GM18498 (cell line): ENCODE measurements around the gene CTNNBL1.

Source experiments
- ATAC-seq: cut with Tn5 transposase; IDR thresholded peaks from one replicate; pipeline ENCODE4 v1.9.1; 2021; ENCODE audit warnings: mild to moderate bottlenecking, moderate library complexity; ENCODE audit not compliant: unreplicated experiment

Gene CTNNBL1

GRCh38 chr20:37775200-37775599 is 81.4 kb downstream of the CTNNBL1 start:
- no peak for ATAC-seq

GRCh38 chr20:37776049-37776448 is 82.2 kb downstream of the CTNNBL1 start:
- ATAC-seq, result no peak

- no peak for ATAC-seq
These were observed 82.7 kb downstream of the CTNNBL1 start for GRCh38 chr20:37776526-37776925.

- ATAC-seq, result no peak
These were observed 83.5 kb downstream of the CTNNBL1 start for GRCh38 chr20:37777012-37777950.

- no peak for ATAC-seq
These were observed 84.3 kb downstream of the CTNNBL1 start for GRCh38 chr20:37777988-37778659.

GRCh38 chr20:37781626-37782025 is 87.8 kb downstream of the CTNNBL1 start:
- ATAC-seq, result no peak

- ATAC-seq, result no peak
These were observed 92.2 kb downstream of the CTNNBL1 start for GRCh38 chr20:37786043-37786442.

GRCh38 chr20:37789408-37789807 is 95.6 kb downstream of the CTNNBL1 start:
- ATAC-seq, result no peak

GRCh38 chr20:37790900-37791299 is 97.1 kb downstream of the CTNNBL1 start:
- no peak for ATAC-seq

GRCh38 chr20:37796121-37796520 is 102.3 kb downstream of the CTNNBL1 start:
- no peak for ATAC-seq

GRCh38 chr20:37796733-37797132 is 102.9 kb downstream of the CTNNBL1 start:
- no peak for ATAC-seq

- ATAC-seq, result no peak
These were observed 103.9 kb downstream of the CTNNBL1 start for GRCh38 chr20:37797669-37798175.

GRCh38 chr20:37798312-37798711 is 104.5 kb downstream of the CTNNBL1 start:
- no peak for ATAC-seq

- no peak for ATAC-seq
These were observed 106.8 kb downstream of the CTNNBL1 start for GRCh38 chr20:37800618-37801017.

- ATAC-seq, result no peak
These were observed 108.1 kb downstream of the CTNNBL1 start for GRCh38 chr20:37801921-37802320.

GRCh38 chr20:37803438-37804307 is 109.8 kb downstream of the CTNNBL1 start:
- peak; percentile 66 for ATAC-seq

- peak; percentile 74 for ATAC-seq
These were observed 111.0 kb downstream of the CTNNBL1 start for GRCh38 chr20:37804584-37805566.

GRCh38 chr20:37807471-37808232 is 113.8 kb downstream of the CTNNBL1 start:
- no peak for ATAC-seq
